ENCODE results near the gene OVCH2.
"Not testable (repeated sequence)": the region's sequence is repeated elsewhere in the genome, so short reads cannot be mapped to it uniquely, and the experiment has no call there.

Gene OVCH2

GRCh38 chr11:7671347-7672215 is 34.7 kb downstream of the OVCH2 start:
- no peak for DNase-seq (ENCODE audit: low spot score)

- no peak for DNase-seq (ENCODE audit: low spot score)
Measured at GRCh38 chr11:7670641-7671040, 35.6 kb downstream of the OVCH2 start.

GRCh38 chr11:7668911-7669310 is 37.4 kb downstream of the OVCH2 start:
- peak; percentile 90 for DNase-seq (ENCODE audit: low spot score)

DNA sequence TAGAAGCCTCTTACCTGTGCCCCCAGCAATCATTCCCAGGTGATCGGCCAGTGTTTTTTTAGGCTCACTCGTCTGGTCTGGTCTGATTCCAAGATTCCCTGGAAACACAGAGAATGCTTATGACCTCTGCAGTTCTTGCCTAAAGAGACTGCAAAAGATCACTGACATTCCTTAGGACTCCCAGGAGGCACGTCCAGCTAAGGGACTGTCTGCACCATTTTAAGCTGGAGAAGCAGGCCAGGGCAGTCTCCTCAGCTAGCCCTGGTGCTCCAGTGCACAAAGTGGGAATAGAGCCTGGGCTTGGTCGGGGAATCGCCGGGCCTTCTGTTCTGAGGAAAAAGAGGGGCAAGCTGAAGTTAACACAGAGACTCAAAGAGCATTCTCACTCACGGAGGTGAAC is 37.8 kb downstream of the OVCH2 start:
- DNase-seq (ENCODE audit: low spot score) = no peak

- DNase-seq (ENCODE audit: low spot score) = no peak
Measured at GRCh38 chr11:7667460-7667859, 38.8 kb downstream of the OVCH2 start.

DNA sequence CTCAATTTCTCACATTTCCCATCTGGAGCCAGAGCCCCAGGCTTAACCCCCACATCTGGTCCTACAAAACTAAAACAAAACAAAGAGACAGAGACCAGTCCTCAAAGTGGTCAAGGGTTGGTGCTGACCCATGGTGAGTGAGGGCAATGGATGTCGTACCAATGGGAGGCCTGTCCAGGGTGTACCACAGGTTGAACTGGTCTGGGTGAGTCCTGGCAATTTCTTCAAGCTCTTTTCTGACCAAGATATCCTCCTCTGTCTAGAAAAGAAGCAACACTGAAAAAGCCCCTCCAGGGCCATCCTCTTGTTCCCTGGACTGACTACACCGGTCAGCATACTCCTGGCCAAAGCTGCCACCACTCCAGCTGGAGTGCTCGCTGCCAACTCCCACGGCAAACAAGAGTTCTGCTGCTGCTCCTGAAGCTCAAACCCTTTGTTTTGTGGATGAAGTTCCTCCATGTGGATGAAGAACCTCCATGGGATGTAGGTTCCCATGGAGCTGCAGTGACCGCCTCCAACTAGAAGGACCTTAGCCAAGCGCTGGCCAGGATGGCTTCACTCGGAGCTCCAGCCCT is 39.9 kb downstream of the OVCH2 start:
- no peak for DNase-seq (ENCODE audit: low spot score)

DNA sequence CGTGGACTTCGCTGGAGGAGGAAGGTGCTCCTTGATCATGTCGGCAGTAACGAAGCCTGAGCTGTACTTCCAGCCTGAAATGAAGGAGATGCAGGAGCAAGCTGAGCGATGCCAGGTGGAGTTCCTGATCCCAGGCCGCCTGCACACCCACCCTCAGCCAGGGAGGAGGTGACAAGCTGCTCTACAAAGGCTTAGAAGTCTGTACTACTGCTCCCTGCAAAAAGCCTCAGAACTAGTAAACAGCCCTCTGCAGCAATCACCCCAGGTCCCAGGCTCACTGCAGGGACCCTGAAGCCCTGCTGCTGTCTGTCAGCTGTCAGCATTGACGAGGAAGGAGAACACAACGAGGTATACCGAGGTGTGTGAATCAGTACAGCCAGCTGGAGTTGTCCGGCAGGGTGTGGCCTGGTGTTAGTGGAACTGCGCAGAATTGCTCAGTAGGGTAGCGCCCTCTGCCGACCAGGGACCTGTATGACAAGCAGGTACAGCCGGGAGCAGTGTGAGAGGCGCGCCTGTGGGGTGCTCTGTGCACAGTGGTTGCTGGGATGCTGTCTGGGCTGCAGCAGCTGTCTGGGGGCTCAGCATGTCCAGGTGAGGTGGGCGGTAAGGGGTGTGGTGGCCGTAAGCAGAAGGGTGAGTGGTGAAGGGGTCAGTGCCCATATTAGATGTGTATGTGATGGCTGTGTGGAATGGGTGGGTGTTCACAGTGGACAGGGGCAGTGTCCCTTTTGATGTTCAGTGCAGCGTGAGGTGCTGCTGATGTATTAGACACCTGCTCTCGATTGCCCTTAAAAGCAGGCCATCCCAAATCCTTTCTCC is 40.6 kb downstream of the OVCH2 start:
- no peak for DNase-seq (ENCODE audit: low spot score)

GRCh38 chr11:7664867-7665266 is 41.4 kb downstream of the OVCH2 start:
- DNase-seq (ENCODE audit: low spot score) = no peak

DNA sequence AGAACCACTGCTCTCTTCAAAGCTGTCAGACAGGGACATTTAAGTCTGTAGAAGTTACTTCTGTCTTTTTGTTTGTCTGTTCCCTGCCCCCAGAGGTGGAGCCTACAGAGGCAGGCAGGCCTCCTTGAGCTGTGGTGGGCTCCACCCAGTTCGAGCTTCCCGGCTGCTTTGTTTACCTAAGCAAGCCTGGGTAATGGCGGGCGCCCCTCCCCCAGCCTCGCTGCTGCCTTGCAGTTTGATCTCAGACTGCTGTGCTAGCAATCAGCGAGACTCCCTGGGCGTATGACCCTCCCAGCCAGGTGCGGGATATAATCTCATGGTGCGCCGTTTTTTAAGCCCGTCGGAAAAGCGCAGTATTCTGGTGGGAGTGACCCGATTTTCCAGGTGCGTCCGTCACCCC is 42.7 kb downstream of the OVCH2 start:
- DNase-seq (ENCODE audit: low spot score) = not testable (repeated sequence)

- peak; percentile 86 for DNase-seq (ENCODE audit: low spot score)
Measured at GRCh38 chr11:7657306-7658025, 48.8 kb downstream of the OVCH2 start.

- no peak for DNase-seq (ENCODE audit: low spot score)
Measured at GRCh38 chr11:7656704-7657103, 49.6 kb downstream of the OVCH2 start.

DNA sequence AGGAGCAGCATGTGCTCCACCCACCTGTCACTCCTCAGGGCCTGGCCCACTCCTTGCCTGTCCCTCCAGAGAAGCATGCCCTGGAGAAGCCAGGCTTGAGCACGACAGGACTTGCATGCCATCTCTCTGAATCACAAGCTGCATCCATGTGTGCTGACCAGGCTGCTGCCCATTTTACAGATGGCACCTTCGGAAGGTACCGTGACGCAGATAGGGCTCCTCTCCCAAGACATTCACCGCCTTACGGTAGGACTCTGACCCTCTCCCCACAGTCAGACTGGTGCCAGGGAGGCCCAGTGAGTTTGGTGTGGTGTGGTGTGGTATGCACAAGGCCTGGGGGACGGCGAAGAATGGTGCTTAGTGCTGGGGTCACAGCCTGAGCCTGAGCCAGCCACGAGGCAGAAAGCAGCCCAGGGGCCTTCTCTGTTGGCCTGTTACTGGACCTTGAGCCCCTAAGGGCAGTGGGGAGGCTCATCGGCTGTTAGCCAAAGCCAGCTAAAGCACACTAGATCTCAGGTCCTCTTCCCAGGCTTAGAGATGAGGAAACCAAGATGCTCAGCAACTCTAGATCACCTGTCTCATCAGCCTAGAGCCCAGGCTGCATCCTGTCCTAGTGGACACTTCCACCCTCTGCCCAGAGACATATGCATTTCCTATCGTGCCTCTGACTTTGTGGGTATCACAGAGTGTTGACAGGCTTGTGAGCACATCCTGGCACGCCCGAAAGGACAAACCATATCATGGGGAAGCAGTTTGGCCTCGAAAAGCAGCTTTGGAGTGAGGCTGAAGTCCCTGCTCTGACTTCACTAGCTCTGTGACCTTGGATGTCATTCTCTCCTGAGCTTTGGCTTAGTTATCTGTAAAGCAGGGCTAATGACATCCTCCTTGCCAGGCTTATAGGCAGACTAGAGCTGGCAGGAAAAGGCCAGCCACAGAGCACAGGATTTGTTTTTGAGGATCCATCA is 50.7 kb downstream of the OVCH2 start:
- no peak for DNase-seq (ENCODE audit: low spot score)

DNA sequence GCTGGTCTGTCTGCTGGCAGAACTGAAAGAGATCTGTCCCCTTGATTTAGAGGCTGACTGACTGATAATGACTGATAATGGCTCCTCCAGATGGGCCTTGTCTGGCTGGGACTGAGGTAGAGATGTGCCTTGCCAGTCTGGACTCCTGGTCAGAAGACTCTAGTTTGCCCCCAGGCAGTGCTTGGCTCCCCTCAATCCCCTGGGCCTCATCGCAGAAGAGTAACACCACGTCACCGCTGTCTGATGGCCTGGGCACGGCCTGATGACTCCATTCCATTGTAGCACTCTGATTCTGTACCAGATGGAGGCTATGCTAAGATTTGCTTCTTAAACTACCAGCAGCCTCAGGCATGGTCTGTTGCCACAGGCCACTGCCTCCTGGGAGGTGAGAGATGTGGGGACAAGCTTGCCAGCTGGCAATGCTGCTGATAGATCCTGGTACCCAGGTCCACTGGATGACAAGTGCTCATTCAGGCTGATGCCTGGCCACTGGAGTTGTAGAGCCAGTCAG is 52.0 kb downstream of the OVCH2 start:
- no peak for DNase-seq (ENCODE audit: low spot score)

GRCh38 chr11:7651700-7652099 is 54.6 kb downstream of the OVCH2 start:
- DNase-seq (ENCODE audit: low spot score) = peak; percentile 85

- no peak for DNase-seq (ENCODE audit: low spot score)
Measured at GRCh38 chr11:7651140-7651551, 55.1 kb downstream of the OVCH2 start.

DNA sequence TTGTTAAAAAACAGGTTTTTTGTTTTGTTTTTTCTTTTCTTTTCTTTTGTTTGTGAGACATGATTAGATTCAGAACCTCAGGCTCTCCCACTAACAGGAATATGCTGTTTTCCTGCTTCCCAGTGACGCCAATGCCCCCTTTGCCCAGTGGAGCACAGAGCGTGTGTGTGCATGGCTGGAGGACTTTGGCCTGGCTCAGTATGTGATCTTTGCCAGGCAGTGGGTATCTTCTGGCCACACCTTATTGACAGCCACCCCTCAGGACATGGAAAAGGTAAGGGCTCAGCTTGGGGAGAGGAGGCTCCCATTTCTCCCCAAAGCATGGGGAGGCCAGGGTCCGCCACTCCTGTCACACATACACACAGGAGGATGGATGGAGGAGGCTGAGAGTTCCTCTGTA is 58.0 kb downstream of the OVCH2 start:
- no peak for DNase-seq (ENCODE audit: low spot score)

DNA sequence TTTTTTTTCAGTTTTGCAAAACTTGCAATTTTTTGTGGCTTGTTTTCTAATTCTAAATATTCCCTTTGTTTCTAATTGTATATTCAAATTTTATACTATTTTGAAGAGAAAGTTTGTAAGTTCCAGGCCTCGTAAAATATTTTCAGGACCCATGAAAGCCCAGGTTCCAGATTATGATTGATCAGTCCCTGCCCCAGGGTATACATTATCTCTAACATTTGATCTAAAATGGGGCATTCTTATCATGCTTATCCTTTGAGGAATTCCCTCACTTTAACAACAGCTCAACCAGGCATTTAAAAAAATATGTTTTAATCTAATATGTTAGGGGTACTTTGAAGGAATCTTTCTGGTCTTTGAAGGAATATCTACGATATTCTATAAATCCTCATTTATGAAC is 59.4 kb downstream of the OVCH2 start:
- no peak for DNase-seq (ENCODE audit: low spot score)

GRCh38 chr11:7645206-7645605 is 61.1 kb downstream of the OVCH2 start:
- no peak for DNase-seq (ENCODE audit: low spot score)

DNA sequence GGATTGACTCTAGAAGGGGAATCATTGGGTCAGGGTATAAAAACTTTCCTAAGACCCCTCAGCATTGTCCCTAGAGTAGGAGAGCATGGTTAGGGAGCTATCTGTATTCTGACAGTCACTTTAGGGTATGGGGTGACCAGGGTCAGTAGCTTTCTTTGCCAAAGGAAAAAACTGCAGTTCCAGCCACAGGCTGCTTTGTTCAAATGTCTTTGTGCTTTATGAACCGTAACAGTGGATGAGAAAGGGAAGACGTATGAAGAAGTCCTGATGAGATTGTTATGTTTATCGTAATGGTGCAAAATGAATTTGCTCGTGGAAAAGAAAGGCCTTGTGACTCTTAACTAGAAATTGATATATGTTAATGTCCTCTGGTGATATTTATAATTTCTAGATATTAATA is 63.0 kb downstream of the OVCH2 start:
- DNase-seq (ENCODE audit: low spot score) = no peak

- no peak for DNase-seq (ENCODE audit: low spot score)
Measured at GRCh38 chr11:7642747-7643146, 63.5 kb downstream of the OVCH2 start.

GRCh38 chr11:7640816-7641215 is 65.5 kb downstream of the OVCH2 start:
- DNase-seq (ENCODE audit: low spot score) = no peak

All from putamen (tissue), 1 donor.